Retinal pigment epithelial cell (primary cell): ENCODE measurements around the gene C5orf15.

Experiments
- DNase-seq: peaks from one replicate; pipeline ENCODE4 v3.0.0-alpha.2; 2010; ENCODE audit warnings: low read depth
- H3K4me3 ChIP-seq: 2 replicates; pipeline ENCODE4 v1.5.1; 2011; ENCODE audit warnings: mild to moderate bottlenecking, low read length, control low read depth, moderate library complexity
- CTCF ChIP-seq: conservative IDR thresholded peaks from 2 replicates; pipeline ENCODE4 v1.5.1; 2011; ENCODE audit warnings: low read depth, low read length, control low read depth, inconsistent platforms

Gene C5orf15

GRCh38 chr5:134003817-134004625, 35.6 kb upstream of the C5orf15 start:
- no peak for DNase-seq
- TF ChIP-seq CTCF: no peak
- H3K4me3 ChIP-seq: peak overlapping the region; percentile 77

GRCh38 chr5:134003064-134003816, 34.8 kb upstream of the C5orf15 start:
- H3K4me3 ChIP-seq: peak overlapping the region; percentile 77
- no peak for DNase-seq
- no peak for TF ChIP-seq CTCF

GRCh38 chr5:134001938-134002731, 33.7 kb upstream of the C5orf15 start:
- no peak overlapping the region for H3K4me3 ChIP-seq

GRCh38 chr5:134000696-134001453, 32.5 kb upstream of the C5orf15 start:
- H3K4me3 ChIP-seq: no peak overlapping the region
- no peak for TF ChIP-seq CTCF
- DNase-seq: no peak

More at GRCh38 chr5:134001938-134002731, 33.7 kb upstream of the C5orf15 start:
- no peak for TF ChIP-seq CTCF
- no peak for DNase-seq

GRCh38 chr5:134000091-134000511, 31.7 kb upstream of the C5orf15 start:
- TF ChIP-seq CTCF: no peak
- H3K4me3 ChIP-seq: no peak overlapping the region
- DNase-seq: no peak

GRCh38 chr5:133998807-133999206, 30.4 kb upstream of the C5orf15 start:
- no peak for TF ChIP-seq CTCF
- no peak overlapping the region for H3K4me3 ChIP-seq
- DNase-seq: no peak
